Germinal center (tissue), 1 donor: ENCODE data around the gene SLC25A44.

Source experiments
- DNase-seq: peaks from one replicate; pipeline ENCODE4 v3.0.0; 2012; ENCODE audit warnings: mixed read lengths, low spot score

Gene SLC25A44

DNA sequence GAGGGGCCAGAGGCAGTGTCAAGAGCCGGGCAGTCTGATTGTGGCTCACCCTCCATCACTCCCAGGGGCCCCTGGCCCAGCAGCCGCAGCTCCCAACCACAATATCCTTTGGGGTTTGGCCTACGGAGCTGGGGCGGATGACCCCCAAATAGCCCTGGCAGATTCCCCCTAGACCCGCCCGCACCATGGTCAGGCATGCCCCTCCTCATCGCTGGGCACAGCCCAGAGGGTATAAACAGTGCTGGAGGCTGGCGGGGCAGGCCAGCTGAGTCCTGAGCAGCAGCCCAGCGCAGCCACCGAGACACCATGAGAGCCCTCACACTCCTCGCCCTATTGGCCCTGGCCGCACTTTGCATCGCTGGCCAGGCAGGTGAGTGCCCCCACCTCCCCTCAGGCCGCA, 48.0 kb downstream of the SLC25A44 start, which contains the start of gene BGLAP:
Gene BGLAP, plus strand, starts transcription at position 259 of the 400 bp plus-strand sequence. Its CDS starts 48 bp downstream, at position 307.
- no peak for DNase-seq

DNA sequence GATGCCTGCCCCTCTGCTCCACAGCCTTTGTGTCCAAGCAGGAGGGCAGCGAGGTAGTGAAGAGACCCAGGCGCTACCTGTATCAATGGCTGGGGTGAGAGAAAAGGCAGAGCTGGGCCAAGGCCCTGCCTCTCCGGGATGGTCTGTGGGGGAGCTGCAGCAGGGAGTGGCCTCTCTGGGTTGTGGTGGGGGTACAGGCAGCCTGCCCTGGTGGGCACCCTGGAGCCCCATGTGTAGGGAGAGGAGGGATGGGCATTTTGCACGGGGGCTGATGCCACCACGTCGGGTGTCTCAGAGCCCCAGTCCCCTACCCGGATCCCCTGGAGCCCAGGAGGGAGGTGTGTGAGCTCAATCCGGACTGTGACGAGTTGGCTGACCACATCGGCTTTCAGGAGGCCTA, 48.8 kb downstream of the SLC25A44 start:
- DNase-seq: no peak

DNA sequence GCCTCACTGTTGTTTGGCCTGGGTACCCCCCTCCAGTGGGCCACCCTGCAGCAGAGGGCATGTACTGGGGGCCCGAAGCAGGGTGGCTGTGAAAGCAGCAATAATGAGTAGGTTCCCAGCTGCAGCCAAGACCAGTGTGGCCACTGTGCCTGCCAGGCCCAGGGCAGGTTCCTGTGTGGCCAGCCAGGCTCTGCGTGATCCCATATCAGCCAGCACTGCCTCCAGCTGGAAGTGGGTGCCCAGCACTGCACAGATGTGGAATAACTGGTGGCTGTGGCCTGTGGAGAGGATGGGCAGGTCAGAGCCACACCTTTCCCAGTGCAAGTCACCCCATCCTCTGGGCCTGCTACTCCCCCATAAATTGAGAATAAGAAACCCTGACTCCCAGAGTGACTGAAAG, 50.2 kb downstream of the SLC25A44 start:
- DNase-seq: no peak

DNA sequence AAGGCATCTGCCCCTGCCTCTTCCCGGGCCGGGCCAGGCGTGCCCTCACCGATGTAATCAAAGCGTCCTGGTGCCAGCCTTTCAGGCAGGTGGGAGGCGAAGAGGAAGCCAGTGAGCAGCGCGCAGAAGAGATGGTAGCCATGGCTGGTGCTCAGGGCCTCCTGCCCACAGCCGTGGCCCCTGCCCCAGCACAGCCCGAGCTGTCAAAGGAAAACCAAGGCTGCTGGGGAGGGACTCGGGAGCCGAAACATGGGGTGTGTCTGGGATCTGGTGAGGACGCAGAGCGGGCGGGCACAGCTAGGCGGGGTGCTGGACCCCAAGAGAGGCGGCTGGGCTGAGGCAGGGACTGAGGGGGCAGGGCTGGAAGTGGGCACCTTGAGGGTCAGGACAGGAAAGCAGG, 50.8 kb downstream of the SLC25A44 start:
- no peak for DNase-seq

DNA sequence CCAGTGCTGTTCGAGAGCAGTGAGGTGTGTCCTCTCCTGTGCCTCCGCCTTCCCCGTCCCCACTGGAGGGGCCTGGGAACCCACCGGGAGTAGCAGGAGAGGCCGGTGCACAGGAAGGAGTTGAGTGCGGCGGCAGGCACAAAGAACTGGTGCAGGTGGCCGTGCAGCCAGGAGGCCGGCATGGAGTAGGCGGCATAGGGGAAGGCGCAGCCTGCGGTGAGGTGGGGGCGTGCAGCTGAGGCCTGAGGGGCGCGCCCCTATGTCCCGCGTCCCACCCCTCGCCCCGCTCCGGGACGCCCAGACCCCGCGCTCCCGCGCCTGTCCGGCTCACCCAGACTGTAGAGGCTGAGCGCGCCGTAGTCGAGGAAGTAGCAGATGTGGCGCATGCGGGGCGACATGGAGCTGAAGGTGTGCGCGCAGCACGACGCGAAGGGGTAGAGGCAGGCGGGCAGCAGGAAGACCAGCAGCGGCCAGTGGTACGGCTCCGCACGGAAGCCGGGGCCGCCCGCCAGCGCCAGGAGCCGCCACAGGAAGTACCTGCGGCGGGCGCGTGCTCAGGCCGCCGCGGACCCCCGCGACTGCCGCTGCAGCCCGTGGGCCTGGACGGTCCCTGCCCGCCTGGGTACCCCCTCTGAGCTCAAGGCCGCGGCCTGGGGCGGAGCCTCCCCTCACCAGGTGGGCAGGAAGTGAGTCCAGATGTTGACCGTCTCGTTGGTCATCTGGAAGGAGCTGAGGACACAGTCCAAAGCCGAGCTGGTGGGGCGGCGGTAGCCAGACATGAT, 51.7 kb downstream of the SLC25A44 start:
- DNase-seq: peak; percentile 43

DNA sequence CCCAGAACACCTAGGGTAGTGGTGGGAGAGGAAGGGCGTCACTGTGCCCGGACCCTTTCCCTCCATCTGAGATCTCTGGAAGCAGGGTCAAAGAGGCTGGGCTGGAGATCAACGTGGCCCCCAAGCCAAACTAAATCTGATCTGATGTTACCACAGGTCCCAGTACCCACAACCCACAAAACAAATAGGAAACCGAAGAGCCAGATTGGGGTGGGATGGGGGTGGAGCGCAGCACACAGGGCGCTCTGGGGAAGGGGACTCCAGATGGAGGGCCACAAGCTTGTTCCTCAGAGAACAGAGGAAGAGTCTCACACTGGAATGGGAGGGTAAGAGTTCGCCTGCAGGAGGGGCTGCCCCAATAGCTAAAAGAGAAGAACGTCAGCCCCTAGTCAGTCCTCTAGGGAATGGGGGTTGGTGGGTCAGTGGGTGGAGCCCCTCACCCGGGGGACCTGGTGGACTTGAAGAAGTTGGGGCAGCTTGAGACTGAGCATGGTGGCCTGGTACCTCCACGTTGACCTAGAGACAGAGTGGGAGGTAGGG, 52.4 kb downstream of the SLC25A44 start:
- no peak for DNase-seq

DNA sequence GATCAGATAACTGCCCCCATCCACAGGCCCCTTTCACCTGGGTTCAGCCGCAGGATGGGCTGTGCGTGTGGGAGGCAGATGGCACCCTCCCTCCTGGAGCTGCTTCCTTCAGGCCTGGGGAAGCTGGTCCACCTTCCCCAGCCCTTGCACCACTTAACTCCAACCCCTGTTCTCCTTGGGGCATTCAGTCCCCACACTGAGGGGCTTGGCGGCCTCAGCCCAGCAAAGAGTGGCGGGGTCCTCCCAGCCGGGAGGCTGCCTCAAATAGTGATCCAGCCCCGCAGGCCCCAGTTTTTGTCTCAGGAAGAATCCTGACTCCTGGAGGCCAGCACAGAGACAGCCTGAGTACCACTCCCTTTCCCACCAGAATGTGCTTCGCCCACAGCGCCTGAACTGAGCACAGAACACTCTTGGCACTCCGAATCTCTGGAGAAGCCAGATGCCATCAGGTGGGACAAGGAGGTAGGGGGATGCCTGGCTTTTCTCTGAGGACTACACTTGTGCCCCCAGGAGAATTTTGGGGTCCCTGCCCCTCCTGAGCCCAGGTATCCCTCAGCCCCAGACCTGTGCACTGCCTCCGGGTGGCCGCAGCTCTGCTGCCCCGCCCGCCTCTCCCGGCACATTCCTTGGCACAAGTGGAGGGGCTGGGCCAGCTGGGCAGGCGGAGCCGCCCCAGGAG, 53.0 kb downstream of the SLC25A44 start:
- no peak for DNase-seq

DNA sequence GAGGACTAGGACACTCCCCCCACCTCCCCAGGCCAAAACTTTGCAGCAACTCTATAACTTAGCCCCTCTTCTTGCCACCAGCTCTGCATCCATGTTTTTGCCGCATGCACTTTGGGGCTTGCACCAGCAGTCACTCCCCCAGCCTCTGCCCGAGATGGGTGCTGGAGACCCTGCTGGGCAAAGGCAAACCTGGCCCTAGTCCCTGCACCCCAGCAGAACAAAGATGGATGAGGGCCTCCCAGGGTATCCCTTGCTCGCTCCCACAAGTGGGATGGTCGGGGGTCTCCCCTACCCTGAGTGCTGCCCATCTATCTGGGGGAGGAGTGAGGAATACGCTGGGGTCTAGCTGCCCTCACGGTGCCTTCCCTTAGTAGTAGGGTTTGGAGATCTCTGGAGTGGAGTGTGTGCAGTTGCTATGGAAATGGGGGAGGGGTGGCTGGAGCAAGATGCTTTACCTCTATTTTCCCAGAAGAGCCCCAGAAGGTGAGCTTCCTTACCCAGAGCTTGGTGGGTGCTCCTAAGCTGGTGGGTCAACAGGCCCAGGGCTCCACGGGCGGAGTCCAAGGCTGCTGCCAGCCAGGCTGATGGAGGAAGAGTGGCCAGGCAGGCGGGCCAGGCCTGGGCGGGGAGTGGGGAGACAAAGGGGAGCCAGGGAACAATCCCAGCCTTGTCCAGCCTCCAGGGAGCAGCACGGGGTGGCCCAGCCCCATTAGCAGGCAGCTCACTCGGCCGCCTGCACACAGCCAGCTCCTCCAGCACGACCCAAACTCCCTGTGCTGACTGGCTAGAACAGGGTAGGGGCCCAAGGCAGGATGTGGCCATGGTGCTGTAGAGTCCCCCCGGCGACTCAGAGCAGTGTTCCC, 53.8 kb downstream of the SLC25A44 start, which contains the start of gene PAQR6:
Gene PAQR6, minus strand, starts transcription at position 597 of the 863 bp plus-strand sequence. CDS start 1,325 bp downstream, outside the sequence.
- DNase-seq: no peak

DNA sequence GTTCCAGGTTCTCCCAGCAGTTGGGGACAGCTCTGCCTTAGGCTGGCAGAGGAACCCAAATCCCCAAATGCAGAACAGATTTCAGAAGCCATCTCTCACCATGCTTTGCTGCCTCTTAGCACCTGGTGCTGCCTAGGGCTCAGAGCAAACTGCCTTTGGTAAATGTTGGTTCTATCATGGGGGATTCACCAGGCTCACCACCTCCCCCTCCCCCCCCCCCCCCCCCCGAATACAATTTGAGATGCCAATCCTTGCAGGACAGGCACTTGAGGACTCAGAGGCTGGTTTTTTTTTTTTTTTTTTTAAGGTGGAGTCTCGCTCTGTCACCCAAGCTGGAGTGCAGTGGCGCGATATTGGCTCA, 54.4 kb downstream of the SLC25A44 start:
- DNase-seq: no peak

DNA sequence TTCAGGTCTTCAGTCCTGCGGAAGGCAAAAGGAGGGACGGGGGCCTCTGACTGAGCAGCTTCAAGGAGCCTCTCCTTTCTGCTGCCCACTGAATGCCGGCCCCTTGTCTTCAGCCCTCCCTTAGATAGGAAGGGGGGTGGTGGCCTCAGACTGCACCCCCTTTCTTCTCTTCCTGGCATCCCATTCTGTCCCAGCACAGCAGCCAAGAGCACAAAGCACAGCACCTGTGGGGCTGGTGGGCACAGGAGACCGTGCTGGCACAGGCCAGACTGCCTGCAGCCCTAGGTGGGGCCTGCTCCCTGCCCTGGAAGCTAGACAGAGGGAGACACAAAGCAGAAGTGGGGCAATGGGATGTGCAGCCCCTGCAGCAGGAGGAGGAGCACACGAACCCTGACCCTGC, 55.7 kb downstream of the SLC25A44 start:
- no peak for DNase-seq

DNA sequence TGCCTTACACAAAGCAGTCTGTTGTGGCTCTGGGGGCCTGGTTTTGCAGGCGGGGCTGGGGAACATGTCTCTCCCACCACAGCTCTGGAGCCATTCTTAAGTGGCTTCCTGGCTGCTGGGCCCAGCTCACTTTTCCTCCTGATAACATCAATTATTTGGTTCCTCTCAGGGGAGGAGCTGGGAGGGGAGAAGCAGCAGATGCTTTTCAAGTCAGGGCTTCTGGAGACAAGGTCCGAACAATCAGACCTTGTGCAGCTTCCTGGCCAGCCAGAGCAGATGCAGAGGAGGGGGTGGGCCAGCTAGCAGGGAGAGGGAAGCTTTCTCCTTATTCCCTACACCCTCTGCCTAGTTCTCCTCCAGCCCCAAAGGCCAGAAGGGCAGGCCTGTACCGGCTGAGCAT, 57.6 kb downstream of the SLC25A44 start:
- DNase-seq: no peak

DNA sequence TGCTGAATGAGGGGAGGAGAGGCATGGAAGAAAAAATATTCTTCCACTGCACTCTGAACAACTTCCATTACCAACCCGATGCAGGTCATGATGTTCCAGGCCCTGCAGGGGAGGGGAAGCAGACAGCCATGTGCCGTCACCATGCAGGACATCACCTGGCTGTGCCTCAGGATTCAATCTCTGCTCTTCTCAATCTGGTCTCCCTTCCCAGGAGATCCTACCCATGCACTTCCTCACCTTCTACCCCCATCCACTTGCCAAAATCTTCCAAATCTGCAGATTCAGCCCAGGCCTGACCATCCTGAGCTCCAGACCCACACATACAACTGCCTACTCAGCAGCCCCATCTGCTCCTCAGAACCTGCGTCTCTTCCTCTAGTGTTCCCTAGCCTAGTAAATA, 59.7 kb downstream of the SLC25A44 start:
- no peak for DNase-seq

DNA sequence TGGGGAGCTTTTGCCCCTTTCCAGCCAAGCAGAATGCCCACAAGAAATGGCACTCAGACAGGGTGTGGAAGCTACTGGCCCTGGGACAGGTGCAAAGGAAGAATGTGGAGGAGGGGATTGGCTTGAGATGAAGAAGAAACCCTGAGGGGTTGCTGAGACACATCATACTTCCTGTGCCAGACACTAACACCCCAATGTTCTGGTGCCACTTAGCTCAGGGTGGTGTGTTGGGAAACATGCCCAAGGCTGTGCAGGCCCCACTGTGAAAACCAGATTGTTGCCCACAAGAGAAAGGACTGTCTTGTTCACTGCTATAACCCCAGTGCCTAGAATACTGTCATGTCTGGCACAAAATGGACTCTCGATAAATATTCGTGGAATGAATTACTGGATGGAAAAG, 63.8 kb downstream of the SLC25A44 start:
- no peak for DNase-seq

DNA sequence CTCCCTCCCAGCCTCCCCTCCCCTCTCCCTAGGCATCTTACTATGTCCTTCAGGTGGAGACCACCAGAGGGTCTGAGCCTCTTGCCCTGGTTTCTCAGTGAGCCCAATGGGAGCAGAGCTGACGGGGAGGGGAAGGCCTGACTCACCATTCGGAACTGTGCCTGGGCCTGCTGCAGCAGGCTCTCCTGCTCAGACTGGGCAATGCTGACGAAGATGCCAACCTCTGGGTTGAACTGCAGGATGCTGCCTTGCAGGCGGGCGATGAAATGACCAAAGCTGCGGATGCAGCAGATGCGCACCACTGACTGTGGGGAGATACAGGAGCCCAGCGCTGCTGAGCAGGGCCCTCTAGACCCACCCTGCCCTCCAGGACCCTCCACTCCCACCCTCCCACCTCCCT, 65.0 kb downstream of the SLC25A44 start:
- DNase-seq: no peak

DNA sequence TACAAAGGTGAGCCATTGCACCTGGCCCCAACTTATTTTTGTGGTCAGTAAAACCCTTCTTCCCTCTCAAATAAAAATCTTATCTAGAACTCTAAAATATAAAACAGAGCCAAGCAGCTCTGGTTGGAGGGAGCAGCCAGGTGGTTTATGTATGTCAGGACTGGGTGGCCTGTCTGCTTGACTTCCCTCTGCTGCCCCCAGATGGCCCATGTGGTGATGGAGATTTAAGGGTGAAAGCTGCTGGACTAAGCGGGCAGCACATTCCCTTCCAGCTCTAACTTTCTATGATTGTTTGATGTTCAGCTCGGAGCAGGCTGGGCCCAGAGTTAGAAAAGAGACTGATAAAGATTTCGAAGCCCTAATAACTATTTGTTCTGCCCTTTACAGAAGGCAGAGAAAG, 65.9 kb downstream of the SLC25A44 start:
- no peak for DNase-seq

DNA sequence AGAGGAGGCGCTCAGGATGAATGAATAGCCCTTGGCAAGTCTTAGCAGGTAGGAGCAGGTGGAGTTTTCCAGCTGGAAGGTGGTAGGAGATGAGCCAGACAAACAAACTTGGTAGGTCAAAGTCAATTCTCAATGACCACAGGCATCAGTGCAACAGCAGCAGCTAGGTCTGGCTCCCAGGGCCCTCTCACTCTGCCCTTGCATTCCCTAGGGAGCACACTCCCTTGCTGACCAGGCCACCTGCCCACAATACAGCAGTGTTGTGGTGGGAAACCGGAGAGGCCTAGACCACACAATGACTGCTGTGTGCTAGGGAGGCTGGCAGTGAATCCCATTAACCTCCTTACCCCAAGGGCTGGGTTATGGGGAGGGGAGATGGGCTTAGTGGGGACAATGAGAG, 67.0 kb downstream of the SLC25A44 start:
- DNase-seq: no peak
